Measurements from ENCODE around the gene ACSL5. TPM values are rescaled to one million over a fixed set of nuclear protein-coding genes. Genes with fewer than 3 reads are reported as not detected.

The ACSL5 gene
- total RNA-seq, 1 experiment from 2014 or later = not detected

DNA sequence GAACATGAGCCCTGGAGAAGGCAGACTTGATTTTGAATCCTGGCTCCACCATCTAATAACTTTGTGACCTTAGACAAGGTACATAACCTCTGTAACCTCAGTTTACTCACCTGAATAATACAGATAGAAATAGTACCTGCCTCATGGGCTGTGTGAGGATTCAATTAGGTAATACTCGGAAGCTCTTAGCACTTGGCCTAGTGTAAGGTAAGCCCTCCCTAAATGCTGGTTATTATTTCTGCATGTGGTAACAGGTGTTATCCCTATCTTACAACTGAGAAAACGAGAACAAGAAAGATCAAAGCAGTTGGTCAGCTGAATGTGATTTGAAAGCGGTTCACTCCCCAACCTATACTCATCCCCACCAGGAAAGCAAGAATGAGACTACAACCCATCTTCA is 28.7 kb upstream of the ACSL5 start:
- Histone ChIP-seq H3K4me1 (ENCODE audit: insufficient read depth, low read length) (no peaks in the 10 kb centered on the region), H2BK15ac (ENCODE audit: low read depth, low read length) (no peak overlapping the region), H4K91ac (ENCODE audit: insufficient read length, low read depth, low read length) (no peak overlapping the region), H3K9me3 (ENCODE audit: control insufficient read depth, low read depth, low read length) (no peaks in the 10 kb centered on the region), H3K27me3 (ENCODE audit: insufficient read depth, low read length) (no peaks in the 10 kb centered on the region; the same call in 1 of the 2 replicates), H3K23me2 (ENCODE audit: insufficient read length, low read depth, low read length, poor library complexity, severe bottlenecking) (no peaks in the 10 kb centered on the region), H3T11ph (ENCODE audit: low read length) (no peak overlapping the region), H2BK20ac (ENCODE audit: low read depth, low read length, poor library complexity, severe bottlenecking) (no peak overlapping the region), H4K20me1 (ENCODE audit: control insufficient read depth, insufficient read depth, insufficient read length) (no peaks in the 10 kb centered on the region), H3K56ac (ENCODE audit: insufficient read length, low read depth, low read length) (no peak overlapping the region), H3K4me2 (ENCODE audit: insufficient read depth, insufficient read length, low read length) (no peak overlapping the region), H3K18ac (ENCODE audit: insufficient read length, low read depth, low read length) (no peak overlapping the region), H2AFZ (ENCODE audit: low read length) (no peak overlapping the region), H3K9ac (ENCODE audit: extremely low read depth, insufficient read length, low read length) (no peak overlapping the region), H2AK5ac (ENCODE audit: insufficient read length, low read length) (no peak overlapping the region), H3K27ac (ENCODE audit: insufficient read length, low read depth, low read length) (no peak overlapping the region), H2BK120ac (ENCODE audit: low read depth, low read length, poor library complexity, severe bottlenecking) (no peak overlapping the region), H2BK5ac (ENCODE audit: insufficient read length, low read length) (no peak overlapping the region), H3K23ac (ENCODE audit: insufficient read length, low read depth, low read length) (no peak overlapping the region), H3K14ac (ENCODE audit: insufficient read depth, low read length) (no peak overlapping the region), H4K5ac (ENCODE audit: insufficient read length, low read depth, low read length) (no peak overlapping the region), H3K79me1 (ENCODE audit: insufficient read depth, low read depth, low read length, poor library complexity, severe bottlenecking) (no peaks in the 10 kb centered on the region), H2BK12ac (ENCODE audit: insufficient read length, low read depth, low read length) (no peak overlapping the region), H3K4ac (ENCODE audit: low read depth, low read length) (no peak overlapping the region), H3K79me2 (ENCODE audit: insufficient read depth, low read length) (no peaks in the 10 kb centered on the region), H4K8ac (replicated peaks; ENCODE audit: insufficient read length, low read depth, low read length) (no peak overlapping the region)
- H3K4me1 Mint-ChIP-seq = no peaks in the 10 kb centered on the region
- no peak overlapping the region for H3K27ac Mint-ChIP-seq
- no peaks in the 10 kb centered on the region; the same call in 1 of the 2 replicates for H3K27me3 Mint-ChIP-seq (ENCODE audit: low read depth)
- no peak for DNase-seq
- no peaks in the 10 kb centered on the region; a peak in 1 of 5 replicates for H3K9me3 Mint-ChIP-seq
- no CpG with 5 or more reads among the region's 3 CpGs for WGBS (ENCODE audit: extremely low coverage, insufficient read length, low lambda C conversion rate)
- no peaks in the 10 kb centered on the region; a peak in 1 of 7 replicates for H3K36me3 Mint-ChIP-seq (ENCODE audit: insufficient read depth in 1 of 3, low read depth in 3 of 3)
- no peak overlapping the region for H3K4me3 Mint-ChIP-seq
- TF ChIP-seq, protein P1, sequence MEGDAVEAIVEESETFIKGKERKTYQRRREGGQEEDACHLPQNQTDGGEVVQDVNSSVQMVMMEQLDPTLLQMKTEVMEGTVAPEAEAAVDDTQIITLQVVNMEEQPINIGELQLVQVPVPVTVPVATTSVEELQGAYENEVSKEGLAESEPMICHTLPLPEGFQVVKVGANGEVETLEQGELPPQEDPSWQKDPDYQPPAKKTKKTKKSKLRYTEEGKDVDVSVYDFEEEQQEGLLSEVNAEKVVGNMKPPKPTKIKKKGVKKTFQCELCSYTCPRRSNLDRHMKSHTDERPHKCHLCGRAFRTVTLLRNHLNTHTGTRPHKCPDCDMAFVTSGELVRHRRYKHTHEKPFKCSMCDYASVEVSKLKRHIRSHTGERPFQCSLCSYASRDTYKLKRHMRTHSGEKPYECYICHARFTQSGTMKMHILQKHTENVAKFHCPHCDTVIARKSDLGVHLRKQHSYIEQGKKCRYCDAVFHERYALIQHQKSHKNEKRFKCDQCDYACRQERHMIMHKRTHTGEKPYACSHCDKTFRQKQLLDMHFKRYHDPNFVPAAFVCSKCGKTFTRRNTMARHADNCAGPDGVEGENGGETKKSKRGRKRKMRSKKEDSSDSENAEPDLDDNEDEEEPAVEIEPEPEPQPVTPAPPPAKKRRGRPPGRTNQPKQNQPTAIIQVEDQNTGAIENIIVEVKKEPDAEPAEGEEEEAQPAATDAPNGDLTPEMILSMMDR (conservative IDR thresholded peaks at IDR 0.05) = no peak

Data from H9 (cell line).